DND-41 (cell line): ENCODE data around the gene CLN5.

Experiments used
- ATAC-seq: fragments of 200-7000 bp; cut with Tn5 transposase; 3 replicates; pipeline ENCODE4 v1.9.1; 2021; ENCODE audit warnings: low read depth; ENCODE audit not compliant: insufficient read depth
- DNase-seq: peaks from one replicate; pipeline ENCODE4 v3.0.0-alpha.2; 2020
- H2AFZ ChIP-seq: 2 replicates; pipeline ENCODE4 v1.6.0; 2012; ENCODE audit warnings: low read depth, low read length
- H3K27ac ChIP-seq: 2 replicates; pipeline ENCODE4 v1.5.1; 2012; ENCODE audit warnings: low read length, inconsistent platforms
- H3K27me3 ChIP-seq: fragments of 200-600 bp; sonication (generic); 2 replicates; pipeline ENCODE4 v1.6.0; 2012; ENCODE audit warnings: low read length, mild to moderate bottlenecking, inconsistent platforms; ENCODE audit not compliant: insufficient read depth, poor library complexity
- H3K36me3 ChIP-seq: 2 replicates; pipeline ENCODE4 v1.5.1; 2012; ENCODE audit warnings: low read length, inconsistent platforms; ENCODE audit not compliant: insufficient read depth
- H3K4me1 ChIP-seq: 2 replicates; pipeline ENCODE4 v1.5.1; 2012; ENCODE audit warnings: mild to moderate bottlenecking, low read length; ENCODE audit not compliant: insufficient read depth
- H3K4me2 ChIP-seq: 2 replicates; pipeline ENCODE4 v1.6.0; 2012; ENCODE audit warnings: mild to moderate bottlenecking, moderate library complexity, low read length, inconsistent platforms; ENCODE audit not compliant: insufficient read depth
- H3K4me3 ChIP-seq, 2 experiments: fragments of 200-600 bp in 1 of 2; shearing (Covaris generic) in 1 of 2; 2 replicates each; pipeline ENCODE4 v1.5.1; 2012 to 2016; ENCODE audit warnings: inconsistent platforms in 2 of 2, low read length in 2 of 2, mild to moderate bottlenecking in 2 of 2, low read depth in 1 of 2, moderate library complexity in 1 of 2
- H3K79me2 ChIP-seq: 2 replicates; pipeline ENCODE4 v1.6.0; 2012; ENCODE audit warnings: low read length, inconsistent platforms; ENCODE audit not compliant: insufficient read depth
- H3K9ac ChIP-seq: 2 replicates; pipeline ENCODE4 v1.6.0; 2012; ENCODE audit warnings: low read depth, mild to moderate bottlenecking, inconsistent platforms, low read length, moderate library complexity
- H3K9me3 ChIP-seq: 2 replicates; pipeline ENCODE4 v1.5.1; 2012; ENCODE audit warnings: low read length, moderate library complexity, mild to moderate bottlenecking, inconsistent platforms; ENCODE audit not compliant: insufficient read depth, severe bottlenecking
- H4K20me1 ChIP-seq: 2 replicates; pipeline ENCODE4 v1.6.0; 2012; ENCODE audit warnings: low read length; ENCODE audit not compliant: insufficient read depth
- CTCF ChIP-seq: IDR thresholded peaks from 2 replicates; pipeline ENCODE4 v1.5.1; 2012; ENCODE audit warnings: borderline replicate concordance, low read length, moderate library complexity, mild to moderate bottlenecking; ENCODE audit not compliant: poor library complexity, severe bottlenecking; ENCODE audit errors: extremely low read depth
- EZH2 ChIP-seq: IDR thresholded peaks from 3 replicates; pipeline ENCODE4 v1.6.1; 2012; ENCODE audit warnings: borderline replicate concordance, low read depth, mild to moderate bottlenecking, moderate library complexity, low read length, inconsistent platforms; ENCODE audit not compliant: severe bottlenecking

Gene CLN5

DNA sequence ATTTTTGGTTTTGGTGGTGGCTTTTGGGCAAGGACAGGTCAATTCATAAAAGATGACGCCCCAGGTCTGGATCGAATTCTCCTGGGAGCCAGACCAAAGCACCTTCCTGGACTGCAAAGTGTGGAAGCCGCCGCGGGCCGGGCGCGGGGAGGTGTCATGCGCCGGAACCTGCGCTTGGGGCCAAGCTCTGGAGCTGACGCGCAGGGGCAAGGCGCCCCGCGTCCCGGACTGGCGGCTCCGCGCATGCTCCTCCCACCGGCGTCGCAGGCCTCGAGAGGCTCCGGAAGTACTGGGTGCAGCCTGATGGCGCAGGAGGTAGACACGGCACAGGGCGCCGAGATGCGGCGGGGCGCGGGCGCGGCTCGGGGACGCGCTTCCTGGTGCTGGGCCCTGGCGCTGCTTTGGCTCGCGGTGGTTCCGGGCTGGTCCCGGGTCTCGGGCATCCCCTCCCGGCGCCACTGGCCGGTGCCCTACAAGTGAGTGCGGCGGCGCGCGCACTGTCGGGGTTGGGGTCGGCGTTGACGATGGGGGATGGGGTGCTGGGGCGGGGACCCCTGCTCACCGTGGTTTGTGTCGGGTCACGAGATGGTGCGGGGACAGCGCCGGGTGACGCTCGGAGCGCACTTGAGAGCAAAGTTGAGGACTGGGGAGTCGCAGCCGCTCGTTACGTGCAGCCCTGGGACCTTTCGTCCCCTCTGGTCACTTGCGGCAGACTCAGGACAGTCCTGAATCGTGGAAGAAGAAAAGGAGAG lies at the start of gene CLN5:
Gene CLN5 (plus strand): TSS at position 286 of the 752 bp plus-strand sequence. CDS start 18 bp downstream, at position 304.
- peak within 1 kb of the TSS; percentile 79 for H3K27ac ChIP-seq
- no peak for TF ChIP-seq EZH2
- no peak for TF ChIP-seq CTCF
- H3K4me2 ChIP-seq: peak within 1 kb of the TSS; percentile 83
- peak within 1 kb of the TSS; percentile 74 for H3K9ac ChIP-seq
- H2AFZ ChIP-seq: peak within 1 kb of the TSS; percentile 90
- DNase-seq: peak; percentile 95
- H3K4me3 ChIP-seq: peak within 1 kb of the TSS; percentile 33 to 64; a peak in 3 of 4 replicates
- H3K4me1 ChIP-seq: peaks cover 30% of the 10 kb centered on the region
- ATAC-seq: peak; percentile 99
- peaks cover 17% of the 10 kb centered on the region for H3K36me3 ChIP-seq
- peaks cover 22% of the 10 kb centered on the region for H3K79me2 ChIP-seq
- H3K9me3 ChIP-seq: no peaks in the 10 kb centered on the region
- no peaks in the 10 kb centered on the region for H3K27me3 ChIP-seq
- no peaks in the 10 kb centered on the region for H4K20me1 ChIP-seq

DNA sequence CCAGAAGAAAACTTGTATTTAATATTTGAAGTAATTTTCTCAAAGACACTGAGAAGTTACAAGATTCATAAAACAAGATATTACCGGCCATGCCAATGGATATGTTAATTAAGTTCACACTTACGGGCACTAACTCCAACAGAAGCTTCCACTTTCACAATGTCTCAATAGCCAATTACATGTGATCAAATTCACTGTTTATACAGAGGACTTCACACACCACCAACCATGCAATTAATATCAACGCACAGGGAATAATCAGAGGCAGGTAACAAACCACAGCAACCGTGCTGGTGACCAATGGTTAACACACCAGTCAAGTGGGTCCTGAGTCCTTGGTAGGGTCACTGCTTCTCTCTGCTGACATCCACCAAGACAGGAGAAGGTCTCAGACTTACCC lies 49.5 kb upstream of the CLN5 start:
- no peak overlapping the region for H3K4me3 ChIP-seq
- no peaks in the 10 kb centered on the region for H3K27me3 ChIP-seq
- DNase-seq (no peak), ATAC-seq (no peak)
- no peak for TF ChIP-seq EZH2
- TF ChIP-seq CTCF: no peak
- H3K27ac ChIP-seq: no peak overlapping the region
- H3K9me3 ChIP-seq: no peaks in the 10 kb centered on the region
- H2AFZ ChIP-seq: no peak overlapping the region
- no peak overlapping the region for H3K4me2 ChIP-seq
- no peaks in the 10 kb centered on the region for H4K20me1 ChIP-seq
- no peak overlapping the region for H3K9ac ChIP-seq
- H3K36me3 ChIP-seq: no peaks in the 10 kb centered on the region
- H3K4me1 ChIP-seq: no peaks in the 10 kb centered on the region
- H3K79me2 ChIP-seq: no peaks in the 10 kb centered on the region

GRCh38 chr13:76943646-76944045 lies 48.2 kb upstream of the CLN5 start:
- H3K9ac ChIP-seq: no peak overlapping the region
- ATAC-seq: no peak

More at GRCh38 chr13:76943646-76944045, 48.2 kb upstream of the CLN5 start:
- no peak overlapping the region for H3K4me2 ChIP-seq
- no peaks in the 10 kb centered on the region for H3K36me3 ChIP-seq
- no peaks in the 10 kb centered on the region for H3K9me3 ChIP-seq
- no peaks in the 10 kb centered on the region for H3K4me1 ChIP-seq
- no peaks in the 10 kb centered on the region for H3K27me3 ChIP-seq
- TF ChIP-seq EZH2: no peak
- no peak for TF ChIP-seq CTCF
- no peak overlapping the region for H3K4me3 ChIP-seq
- no peaks in the 10 kb centered on the region for H4K20me1 ChIP-seq
- no peak overlapping the region for H2AFZ ChIP-seq
- H3K27ac ChIP-seq: no peak overlapping the region
- no peak for DNase-seq
- H3K79me2 ChIP-seq: no peaks in the 10 kb centered on the region
